OCI-LY7 (cell line): ENCODE measurements around the gene CCIN.

Source experiments
- CTCF ChIP-seq: fragments of 200-600 bp; sonication (generic); conservative IDR thresholded peaks from 2 replicates; pipeline ENCODE4 v1.5.1; 2014; ENCODE audit warnings: mild to moderate bottlenecking, antibody characterized with exemption, low read length, moderate library complexity, mixed read lengths
- EZH2phosphoT487 ChIP-seq: fragments of 200-600 bp; sonication (generic); IDR thresholded peaks from 2 replicates; pipeline ENCODE4 v1.6.1; 2018; ENCODE audit warnings: low read depth, borderline replicate concordance, mild to moderate bottlenecking, mixed run types, antibody characterized with exemption, low read length, moderate library complexity, mixed read lengths

GRCh38 chr9:36128349-36128748 lies 40.8 kb upstream of the CCIN start:
- TF ChIP-seq CTCF (no peak), EZH2phosphoT487 (no peak)
